SK-N-SH (cell line): ENCODE results near the gene CUX1. TPM values are rescaled to one million over a fixed set of nuclear protein-coding genes. Genes with fewer than 3 reads are reported as not detected.

ENCODE experiments used
- CTCF ChIA-PET: fragments of 300-600, 350-600 bp; formaldehyde crosslinking; extraction: SDS; loops from one replicate; lab custom pipeline; 2021; lab: Yijun Ruan, JAX
- POLR2A ChIA-PET: fragments of 350-600 bp; sonication (Branson Sonifier 250); formaldehyde crosslinking; extraction: SDS; loops from one replicate; lab custom pipeline; 2020; ENCODE audit warnings: antibody characterized with exemption, inconsistent platforms; lab: Yijun Ruan, JAX
- DNase-seq: peaks from one replicate; pipeline ENCODE4 v3.0.0; 2012
- H2AFZ ChIP-seq: fragments of 200-600 bp; sonication (generic); 2 replicates; pipeline ENCODE4 v1.8.1; 2016; ENCODE audit warnings: antibody characterized with exemption, mild to moderate bottlenecking, low read depth
- H3F3A ChIP-seq: fragments of 200-600 bp; sonication (generic); replicated peaks from 2 replicates; pipeline ENCODE3; 2016; ENCODE audit warnings: antibody characterized with exemption, mild to moderate bottlenecking; ENCODE audit not compliant: insufficient read depth
- H3K27ac ChIP-seq, 2 experiments: fragments of 200-500 bp in 1 of 2; fragments of 200-600 bp in 1 of 2; sonication (Bioruptor generic) in 1 of 2; sonication (generic), shearing (Covaris generic) in 1 of 2; 2 replicates each; pipeline versions ENCODE4 v1.5.1 to v1.6.1; 2014 to 2016; ENCODE audit warnings: low read depth in 2 of 2, inconsistent platforms in 1 of 2, low read length in 1 of 2, mild to moderate bottlenecking in 1 of 2, mixed read lengths in 1 of 2
- H3K27me3 ChIP-seq: fragments of 200-600 bp; sonication (generic), shearing (Covaris generic); 2 replicates; pipeline ENCODE4 v1.6.1; 2016; ENCODE audit warnings: mixed run types; ENCODE audit not compliant: insufficient read depth
- H3K36me3 ChIP-seq, 2 experiments: fragments of 200-500 bp in 1 of 2; fragments of 200-600 bp in 1 of 2; sonication (Bioruptor generic) in 1 of 2; sonication (generic) in 1 of 2; replicated peaks in 1 of 2; 2 replicates each; pipeline versions ENCODE3 to v1.5.1; 2014 to 2016; ENCODE audit warnings: low read length in 1 of 2, mild to moderate bottlenecking in 1 of 2; ENCODE audit not compliant: insufficient read depth in 2 of 2, control insufficient read depth in 1 of 2
- H3K4me1 ChIP-seq, 2 experiments: fragments of 200-500 bp in 1 of 2; fragments of 200-600 bp in 1 of 2; sonication (Bioruptor generic) in 1 of 2; sonication (generic), shearing (Covaris generic) in 1 of 2; 2 replicates each; pipeline versions ENCODE4 v1.5.1 to v1.6.1; 2014 to 2016; ENCODE audit warnings: low read depth in 1 of 2, low read length in 1 of 2, mixed run types in 1 of 2; ENCODE audit not compliant: insufficient read depth in 2 of 2, control insufficient read depth in 1 of 2
- H3K4me2 ChIP-seq: fragments of 200-600 bp; sonication (generic), shearing (Covaris generic); 2 replicates; pipeline ENCODE4 v1.6.1; 2017; ENCODE audit warnings: mixed run types
- H3K4me3 ChIP-seq, 2 experiments: fragments of 200-500 bp in 1 of 2; fragments of 200-600 bp in 1 of 2; sonication (Bioruptor generic) in 1 of 2; sonication (generic), shearing (Covaris generic) in 1 of 2; 2 replicates each; pipeline versions ENCODE4 v1.5.1 to v1.8.1; 2014 to 2016; ENCODE audit warnings: low read depth in 2 of 2, inconsistent platforms in 1 of 2, low read length in 1 of 2, mild to moderate bottlenecking in 1 of 2, mixed read lengths in 1 of 2, moderate library complexity in 1 of 2
- H3K79me2 ChIP-seq: fragments of 200-600 bp; sonication (generic); 2 replicates; pipeline ENCODE4 v1.8.1; 2017; ENCODE audit warnings: mild to moderate bottlenecking; ENCODE audit not compliant: insufficient read depth
- H3K9ac ChIP-seq: fragments of 200-600 bp; sonication (generic); 2 replicates; pipeline ENCODE4 v1.6.1; 2017; ENCODE audit warnings: mixed run types
- H3K9me2 ChIP-seq: fragments of 200-600 bp; sonication (generic); 2 replicates; pipeline ENCODE4 v1.6.1; 2017; ENCODE audit warnings: mixed run types
- H3K9me3 ChIP-seq: fragments of 200-600 bp; sonication (generic); 2 replicates; pipeline ENCODE4 v1.6.1; 2017; ENCODE audit warnings: mixed run types, mild to moderate bottlenecking, moderate library complexity
- H4K20me1 ChIP-seq: fragments of 200-600 bp; sonication (generic); 2 replicates; pipeline ENCODE4 v1.6.1; 2017; ENCODE audit warnings: mild to moderate bottlenecking, mixed run types; ENCODE audit not compliant: insufficient read depth
- CTCF ChIP-seq: fragments of 200-600 bp; sonication (generic); IDR thresholded peaks from 2 replicates; pipeline ENCODE4 v1.6.1; 2017; ENCODE audit warnings: antibody characterized with exemption, mild to moderate bottlenecking, moderate library complexity
- ELF1 ChIP-seq: IDR thresholded peaks from 2 replicates; pipeline ENCODE4 v1.4.0; 2012
- EZH2phosphoT487 ChIP-seq: fragments of 200-600 bp; sonication (generic); IDR thresholded peaks from 2 replicates; pipeline ENCODE4 v1.6.1; 2017; ENCODE audit warnings: low read depth, mixed run types, mild to moderate bottlenecking, antibody characterized with exemption, moderate library complexity, borderline replicate concordance
- FOXJ3 ChIP-seq: sonication (generic); formaldehyde crosslinking; IDR thresholded peaks from 2 replicates; pipeline ENCODE4 v1.5.1; 2020; ENCODE audit warnings: mild to moderate bottlenecking, missing genetic modification reagents
- FOXM1 ChIP-seq: IDR thresholded peaks from 2 replicates; pipeline ENCODE4 v1.4.0; 2012; ENCODE audit warnings: low read depth, mild to moderate bottlenecking
- GABPA ChIP-seq: IDR thresholded peaks from 2 replicates; pipeline ENCODE4 v1.4.0; 2012; ENCODE audit warnings: low read depth, mild to moderate bottlenecking
- MAX ChIP-seq: IDR thresholded peaks from 2 replicates; pipeline ENCODE4 v1.4.0; 2012; ENCODE audit warnings: low read depth
- NRF1 ChIP-seq: IDR thresholded peaks from 2 replicates; pipeline ENCODE4 v1.6.1; 2012; ENCODE audit warnings: low read depth, mild to moderate bottlenecking, low read length
- PBX3 ChIP-seq: IDR thresholded peaks from 2 replicates; pipeline ENCODE4; 2012
- POLR2AphosphoS5 ChIP-seq: IDR thresholded peaks from 2 replicates; pipeline ENCODE4 v1.6.1; 2012; ENCODE audit warnings: low read depth, low read length
- RXRA ChIP-seq: IDR thresholded peaks from 2 replicates; pipeline ENCODE4 v1.4.0; 2012; ENCODE audit warnings: low read depth, mild to moderate bottlenecking, borderline replicate concordance
- SIN3A ChIP-seq: IDR thresholded peaks from 2 replicates; pipeline ENCODE4 v1.6.1; 2012; ENCODE audit warnings: low read depth, mild to moderate bottlenecking, low read length, moderate library complexity, borderline replicate concordance
- SMC3 ChIP-seq: IDR thresholded peaks from 2 replicates; pipeline ENCODE4 v1.6.1; 2012; ENCODE audit warnings: low read depth, low read length, improper control_type of control experiment
- TAF1 ChIP-seq: IDR thresholded peaks from 2 replicates; pipeline ENCODE4 v1.6.1; 2012; ENCODE audit warnings: low read depth, mild to moderate bottlenecking, low read length, moderate library complexity, borderline replicate concordance
- USF1 ChIP-seq: IDR thresholded peaks from 2 replicates; pipeline ENCODE4 v1.4.0; 2012; ENCODE audit warnings: low read depth, borderline replicate concordance
- USF2 ChIP-seq: fragments of 150-350 bp; IDR thresholded peaks from 2 replicates; pipeline ENCODE4 v1.6.1; 2017; ENCODE audit warnings: antibody characterized with exemption, low read length, low read depth, borderline replicate concordance
- YY1 ChIP-seq: IDR thresholded peaks from 2 replicates; pipeline ENCODE4 v1.4.0; 2012; ENCODE audit warnings: low read depth, mild to moderate bottlenecking
- ZBTB33 ChIP-seq: IDR thresholded peaks from 2 replicates; pipeline ENCODE4 v1.4.0; 2012; ENCODE audit warnings: low read depth, borderline replicate concordance
- WGBS: methylation state at CpG from one replicate; pipeline ENCODE4 v1.1.6; 2017; ENCODE audit warnings: low lambda C conversion rate; 5-methylcytosine and 5-hydroxymethylcytosine counted together
- polyA plus RNA-seq, 3 experiments: library from polyadenylated mRNA; depleted of rRNA; stranded (reverse); fragments of >200 nt; gene quantifications; 2 replicates each; pipeline ENCODE4 v1.2.3, GENCODE V29; 2012

Gene CUX1
- polyA plus RNA-seq, 1 of the 3 experiments (the other 2 are of a cell fraction) = 68.6 TPM

GRCh38 chr7:102285540-102286236 lies 468.3 kb downstream of the CUX1 start:
- 41% methylated on average over 12 of the region's 19 CpGs for WGBS
- TF ChIP-seq NRF1 (no peak), FOXJ3 (no peak), USF1 (no peak), SIN3A (no peak), PBX3 (no peak), FOXM1 (no peak), EZH2phosphoT487 (no peak), GABPA (no peak), YY1 (no peak), USF2 (no peak), POLR2AphosphoS5 (no peak), RXRA (no peak), CTCF (no peak), ZBTB33 (no peak), MAX (no peak), TAF1 (no peak), ELF1 (no peak), SMC3 (no peak)
- ChIA-PET CTCF (interaction anchor here (0.7 to 15.8 kb wide), 6 partner anchors 14 to 597 kb away, joined by 3 to 421 read pairs (median 6); partner anchors contain the start of gene PRKRIP1), POLR2A (interaction anchor here (1.0 to 1.3 kb wide), 2 partner anchors 78 to 110 kb away, joined by 4 to 5 read pairs; partner anchors contain the start of gene PRKRIP1)
- Histone ChIP-seq H3K79me2 (no peaks in the 10 kb centered on the region), H3K9me3 (no peaks in the 10 kb centered on the region), H3F3A (no peaks in the 10 kb centered on the region), H3K4me2 (peak overlapping the region; percentile 100), H3K4me1 (peaks cover 0 to 34% of the 10 kb centered on the region in 2 experiments; a peak in 1 of 4 replicates), H3K27ac (peak overlapping the region in 1 of 2 experiments; percentile 97; a peak in 2 of 4 replicates), H2AFZ (peak overlapping the region; percentile 98; the same call in 1 of the 2 replicates), H4K20me1 (peaks cover 13% of the 10 kb centered on the region; the same call in 1 of the 2 replicates), H3K9ac (peak overlapping the region; percentile 85; the same call in 1 of the 2 replicates), H3K4me3 (peak overlapping the region; percentile 74 to 76), H3K27me3 (no peaks in the 10 kb centered on the region), H3K9me2 (no peaks in the 10 kb centered on the region), H3K36me3 (no peaks in the 10 kb centered on the region)
- DNase-seq = no peak
